ENCODE results near the gene WNT7A.

The WNT7A gene

DNA sequence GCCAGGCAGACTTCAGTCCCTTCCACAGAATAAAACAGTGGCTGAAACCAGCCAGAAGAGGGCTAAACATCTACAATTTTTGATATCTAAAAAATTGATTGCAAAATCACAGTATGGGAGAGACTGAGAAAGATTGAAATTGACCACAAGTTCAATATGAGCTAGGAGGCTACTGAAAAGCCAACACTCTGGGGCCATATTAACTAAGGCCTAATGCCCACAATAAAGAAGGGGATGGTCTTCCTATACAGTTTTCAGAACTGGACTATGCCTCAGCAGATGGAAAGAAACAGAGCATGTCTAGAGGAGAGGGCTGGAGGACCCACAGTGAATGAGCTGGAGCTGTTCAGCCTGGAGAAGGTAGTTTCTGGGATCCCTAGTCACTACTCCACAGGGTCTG is 53.2 kb downstream of the WNT7A start:
- H3K4me3 ChIP-seq (ENCODE audit: low read depth, low read length): no peak overlapping the region
- TF ChIP-seq, protein P1, sequence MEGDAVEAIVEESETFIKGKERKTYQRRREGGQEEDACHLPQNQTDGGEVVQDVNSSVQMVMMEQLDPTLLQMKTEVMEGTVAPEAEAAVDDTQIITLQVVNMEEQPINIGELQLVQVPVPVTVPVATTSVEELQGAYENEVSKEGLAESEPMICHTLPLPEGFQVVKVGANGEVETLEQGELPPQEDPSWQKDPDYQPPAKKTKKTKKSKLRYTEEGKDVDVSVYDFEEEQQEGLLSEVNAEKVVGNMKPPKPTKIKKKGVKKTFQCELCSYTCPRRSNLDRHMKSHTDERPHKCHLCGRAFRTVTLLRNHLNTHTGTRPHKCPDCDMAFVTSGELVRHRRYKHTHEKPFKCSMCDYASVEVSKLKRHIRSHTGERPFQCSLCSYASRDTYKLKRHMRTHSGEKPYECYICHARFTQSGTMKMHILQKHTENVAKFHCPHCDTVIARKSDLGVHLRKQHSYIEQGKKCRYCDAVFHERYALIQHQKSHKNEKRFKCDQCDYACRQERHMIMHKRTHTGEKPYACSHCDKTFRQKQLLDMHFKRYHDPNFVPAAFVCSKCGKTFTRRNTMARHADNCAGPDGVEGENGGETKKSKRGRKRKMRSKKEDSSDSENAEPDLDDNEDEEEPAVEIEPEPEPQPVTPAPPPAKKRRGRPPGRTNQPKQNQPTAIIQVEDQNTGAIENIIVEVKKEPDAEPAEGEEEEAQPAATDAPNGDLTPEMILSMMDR (IDR thresholded peaks at IDR 0.05; ENCODE audit: low read depth, low read length, missing control alignments): no peak
- DNase-seq (ENCODE audit: low read depth): no peak
- in situ Hi-C loops (cut with HindIII; ENCODE audit: low sequenced_read_pairs): no loop called here

GRCh38 chr3:13825821-13826220 is 54.0 kb downstream of the WNT7A start:
- H3K4me3 ChIP-seq (ENCODE audit: low read depth, low read length): no peak overlapping the region

GRCh38 chr3:13825311-13825579 is 54.6 kb downstream of the WNT7A start:
- TF ChIP-seq, protein P1 (IDR thresholded peaks at IDR 0.05; ENCODE audit: low read depth, low read length, missing control alignments): no peak
- in situ Hi-C loops (cut with HindIII; ENCODE audit: low sequenced_read_pairs): no loop called here
- no peak overlapping the region for H3K4me3 ChIP-seq (ENCODE audit: low read depth, low read length)
- DNase-seq (ENCODE audit: low read depth): no peak

More at GRCh38 chr3:13825821-13826220, 54.0 kb downstream of the WNT7A start:
- in situ Hi-C loops (cut with HindIII; ENCODE audit: low sequenced_read_pairs): no loop called here
- no peak for DNase-seq (ENCODE audit: low read depth)
- TF ChIP-seq, protein P1 (IDR thresholded peaks at IDR 0.05; ENCODE audit: low read depth, low read length, missing control alignments): no peak

- no peak overlapping the region for H3K4me3 ChIP-seq (ENCODE audit: low read depth, low read length)
- TF ChIP-seq, protein P1 (IDR thresholded peaks at IDR 0.05; ENCODE audit: low read depth, low read length, missing control alignments): no peak
- no peak for DNase-seq (ENCODE audit: low read depth)
- in situ Hi-C loops (cut with HindIII; ENCODE audit: low sequenced_read_pairs): no loop called here
These were observed 55.2 kb downstream of the WNT7A start for GRCh38 chr3:13824521-13825310.

DNA sequence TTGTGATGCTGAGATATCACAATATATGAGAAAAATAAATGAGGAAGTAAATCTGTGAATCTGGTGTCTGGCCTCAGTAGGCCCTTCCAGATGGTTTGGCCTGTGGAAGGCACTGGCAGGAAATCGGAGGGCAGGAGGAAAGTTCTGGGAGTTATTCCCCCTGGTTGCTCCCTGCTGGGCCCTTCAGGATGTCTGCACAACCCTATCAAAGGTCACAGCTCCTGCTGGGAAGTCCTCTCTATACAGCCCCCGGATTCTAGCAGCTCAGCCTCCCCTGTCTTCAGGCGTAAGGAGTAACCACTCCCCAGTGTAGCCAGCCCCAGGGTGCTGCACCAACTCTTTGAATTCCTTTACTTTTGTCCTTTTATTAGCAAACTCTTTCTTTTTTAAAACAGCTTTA is 56.2 kb downstream of the WNT7A start:
- H3K4me3 ChIP-seq (ENCODE audit: low read depth, low read length): no peak overlapping the region
- in situ Hi-C loops (cut with HindIII; ENCODE audit: low sequenced_read_pairs): no loop called here
- no peak for DNase-seq (ENCODE audit: low read depth)
- TF ChIP-seq, protein P1 (IDR thresholded peaks at IDR 0.05; ENCODE audit: low read depth, low read length, missing control alignments): no peak

GRCh38 chr3:13822871-13823585 is 56.8 kb downstream of the WNT7A start:
- no peak for DNase-seq (ENCODE audit: low read depth)
- in situ Hi-C loops (cut with HindIII; ENCODE audit: low sequenced_read_pairs): no loop called here
- H3K4me3 ChIP-seq (ENCODE audit: low read depth, low read length): no peak overlapping the region
- TF ChIP-seq, protein P1 (IDR thresholded peaks at IDR 0.05; ENCODE audit: low read depth, low read length, missing control alignments): no peak
